ENCODE measurements around the gene TSEN34. TPM values are rescaled to one million over a fixed set of nuclear protein-coding genes. Genes with fewer than 3 reads are reported as not detected.
A peak's percentile ranks its signal among the peaks of the same experiment; 100 is the strongest.

The TSEN34 gene
- total RNA-seq, 1 donor from 2014 or later: 47.9 TPM

GRCh38 chr19:54158812-54159351, 32.2 kb upstream of the TSEN34 start:
- FAIRE-seq: no peak
- DNase-seq (ENCODE audit: low read depth): no peak

DNA sequence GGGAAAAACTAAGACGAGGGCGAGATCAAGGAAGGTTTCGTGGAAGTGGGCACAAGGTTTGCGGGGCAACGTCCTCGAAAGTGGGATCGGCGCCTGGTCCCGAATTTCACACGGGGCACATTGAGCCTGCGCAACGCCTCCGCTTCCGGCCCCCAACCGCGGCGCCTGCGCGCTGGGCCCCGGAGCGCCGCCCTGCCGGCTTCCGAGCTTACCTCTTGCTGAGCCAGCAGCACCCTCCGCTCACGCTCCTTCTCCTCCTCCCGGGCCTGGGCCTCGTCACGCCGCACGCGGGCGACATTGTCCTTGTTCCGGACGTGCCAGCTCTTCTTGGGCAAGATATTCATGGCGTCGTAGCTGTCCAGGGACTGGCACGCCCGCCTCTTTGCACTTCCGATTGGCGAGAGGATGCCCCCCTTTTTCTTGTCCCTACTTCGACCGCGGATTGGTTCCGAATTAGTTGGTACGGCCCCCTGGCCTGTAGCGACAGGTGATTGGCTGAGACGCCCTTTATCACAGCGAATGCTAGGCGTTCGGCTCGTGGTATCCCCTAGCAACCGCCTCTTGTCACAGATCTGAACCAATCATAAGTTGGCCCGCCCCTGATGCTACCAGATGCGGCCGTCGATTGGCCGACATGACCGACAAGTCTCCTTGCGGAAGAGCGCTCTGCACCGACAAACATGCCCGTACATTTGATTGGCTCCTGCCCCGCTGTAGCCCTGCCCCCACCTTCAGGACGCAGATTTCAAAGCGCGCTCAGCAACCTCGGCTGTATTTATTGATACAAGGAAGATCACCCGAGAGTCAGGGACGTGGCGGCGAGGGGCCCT, 31.5 kb upstream of the TSEN34 start, which contains the start of gene LENG1:
Gene LENG1, minus strand, starts transcription at position 370 of the 830 bp plus-strand sequence. Its CDS starts 26 bp downstream, at position 344.
- peaks cover 21% of the 10 kb centered on the region for H3K36me3 ChIP-seq (ENCODE audit: control insufficient read depth, insufficient read depth, low read length)
- FAIRE-seq: peak; percentile 87
- peak within 1 kb of the TSS; percentile 70 for H3K4me3 ChIP-seq (ENCODE audit: low read depth, low read length)
- TF ChIP-seq, protein P1, sequence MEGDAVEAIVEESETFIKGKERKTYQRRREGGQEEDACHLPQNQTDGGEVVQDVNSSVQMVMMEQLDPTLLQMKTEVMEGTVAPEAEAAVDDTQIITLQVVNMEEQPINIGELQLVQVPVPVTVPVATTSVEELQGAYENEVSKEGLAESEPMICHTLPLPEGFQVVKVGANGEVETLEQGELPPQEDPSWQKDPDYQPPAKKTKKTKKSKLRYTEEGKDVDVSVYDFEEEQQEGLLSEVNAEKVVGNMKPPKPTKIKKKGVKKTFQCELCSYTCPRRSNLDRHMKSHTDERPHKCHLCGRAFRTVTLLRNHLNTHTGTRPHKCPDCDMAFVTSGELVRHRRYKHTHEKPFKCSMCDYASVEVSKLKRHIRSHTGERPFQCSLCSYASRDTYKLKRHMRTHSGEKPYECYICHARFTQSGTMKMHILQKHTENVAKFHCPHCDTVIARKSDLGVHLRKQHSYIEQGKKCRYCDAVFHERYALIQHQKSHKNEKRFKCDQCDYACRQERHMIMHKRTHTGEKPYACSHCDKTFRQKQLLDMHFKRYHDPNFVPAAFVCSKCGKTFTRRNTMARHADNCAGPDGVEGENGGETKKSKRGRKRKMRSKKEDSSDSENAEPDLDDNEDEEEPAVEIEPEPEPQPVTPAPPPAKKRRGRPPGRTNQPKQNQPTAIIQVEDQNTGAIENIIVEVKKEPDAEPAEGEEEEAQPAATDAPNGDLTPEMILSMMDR (IDR thresholded peaks at IDR 0.05; ENCODE audit: insufficient read depth, low read length, severe bottlenecking): peak; percentile 42
- DNase-seq (ENCODE audit: low read depth): peak; percentile 99
- H3K27me3 ChIP-seq (ENCODE audit: control insufficient read depth, insufficient read depth, low read length): no peaks in the 10 kb centered on the region

More at GRCh38 chr19:54158812-54159351, 32.2 kb upstream of the TSEN34 start:
- Histone ChIP-seq H3K4me3 (ENCODE audit: low read depth, low read length) (peak overlapping the region; percentile 70), H3K27me3 (ENCODE audit: control insufficient read depth, insufficient read depth, low read length) (no peaks in the 10 kb centered on the region), H3K36me3 (ENCODE audit: control insufficient read depth, insufficient read depth, low read length) (peaks cover 23% of the 10 kb centered on the region)
- TF ChIP-seq, protein P1 (IDR thresholded peaks at IDR 0.05; ENCODE audit: insufficient read depth, low read length, severe bottlenecking): no peak

DNA sequence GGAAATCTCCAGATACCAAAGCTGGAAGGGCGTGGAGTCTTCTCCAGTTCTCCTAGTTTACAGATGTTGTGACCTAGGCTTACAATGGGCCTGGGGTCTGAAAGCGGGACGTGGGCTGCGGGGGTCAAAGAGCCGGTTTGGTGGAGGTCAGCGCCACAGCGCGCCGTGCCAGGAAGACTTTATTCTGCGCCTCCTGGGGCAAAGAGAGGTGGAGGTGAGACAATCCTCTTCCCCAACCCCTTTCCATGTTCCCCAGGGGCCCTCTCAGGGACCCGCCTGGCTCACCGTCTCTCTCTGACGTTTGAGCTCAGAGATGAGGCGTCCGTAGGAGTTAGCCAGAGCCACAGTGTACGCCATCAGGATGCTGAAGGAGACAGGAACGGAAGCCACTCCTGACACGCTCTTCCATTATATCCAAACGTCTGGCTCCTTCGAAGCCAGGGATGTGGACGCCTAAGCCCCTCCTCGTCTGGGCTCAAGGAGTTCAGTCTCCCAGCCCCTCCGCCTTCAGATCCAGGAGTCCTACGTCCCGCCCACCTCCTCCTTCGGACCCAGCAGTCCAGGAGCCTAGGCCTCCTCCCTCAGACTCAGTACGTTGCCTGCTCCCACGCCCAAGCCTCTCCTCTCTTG, 30.8 kb upstream of the TSEN34 start:
- TF ChIP-seq, protein P1 (IDR thresholded peaks at IDR 0.05; ENCODE audit: insufficient read depth, low read length, severe bottlenecking): no peak
- Histone ChIP-seq H3K36me3 (ENCODE audit: control insufficient read depth, insufficient read depth, low read length) (peaks cover 14% of the 10 kb centered on the region), H3K27me3 (ENCODE audit: control insufficient read depth, insufficient read depth, low read length) (no peaks in the 10 kb centered on the region), H3K4me3 (ENCODE audit: low read depth, low read length) (peak overlapping the region; percentile 47)
- FAIRE-seq: no peak
- peak; percentile 20 for DNase-seq (ENCODE audit: low read depth)

GRCh38 chr19:54160854-54161253, 30.3 kb upstream of the TSEN34 start:
- DNase-seq (ENCODE audit: low read depth) (no peak), FAIRE-seq (no peak)
- peaks cover 13% of the 10 kb centered on the region for H3K36me3 ChIP-seq (ENCODE audit: control insufficient read depth, insufficient read depth, low read length)
- TF ChIP-seq, protein P1 (IDR thresholded peaks at IDR 0.05; ENCODE audit: insufficient read depth, low read length, severe bottlenecking): no peak
- H3K27me3 ChIP-seq (ENCODE audit: control insufficient read depth, insufficient read depth, low read length): no peaks in the 10 kb centered on the region
- H3K4me3 ChIP-seq (ENCODE audit: low read depth, low read length): no peak overlapping the region

DNA sequence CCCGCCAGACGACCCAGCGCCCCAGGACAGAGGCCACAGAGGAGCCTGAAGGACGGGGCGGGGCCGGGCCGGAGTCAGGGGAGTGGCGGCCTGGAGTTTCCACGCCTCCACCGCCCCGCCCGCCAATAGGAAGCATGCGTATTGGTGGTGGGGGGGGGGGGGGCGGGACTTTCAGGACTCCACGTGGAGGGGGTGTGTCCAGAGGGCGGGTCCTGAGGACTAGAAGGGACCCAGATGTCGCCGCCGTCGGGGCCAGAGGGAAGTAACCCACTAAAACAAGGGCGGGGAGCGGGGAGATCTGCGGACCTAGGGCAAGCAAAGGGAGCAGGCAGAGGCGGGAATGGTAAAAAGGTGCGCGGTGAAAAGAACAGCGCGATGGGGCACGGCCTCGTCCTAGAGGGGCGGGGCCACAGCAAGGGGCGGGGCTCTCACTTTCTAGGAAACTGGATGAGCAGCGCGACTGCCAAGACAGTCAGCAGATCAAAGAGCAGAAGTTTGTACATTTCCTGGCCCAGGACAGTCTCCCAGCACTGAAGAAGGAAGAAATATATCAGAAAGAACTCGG, 28.8 kb upstream of the TSEN34 start:
- FAIRE-seq (no peak), DNase-seq (ENCODE audit: low read depth) (peak; percentile 45)
- peaks cover 1% of the 10 kb centered on the region for H3K36me3 ChIP-seq (ENCODE audit: control insufficient read depth, insufficient read depth, low read length)
- TF ChIP-seq, protein P1 (IDR thresholded peaks at IDR 0.05; ENCODE audit: insufficient read depth, low read length, severe bottlenecking): no peak
- peak overlapping the region; percentile 33 for H3K4me3 ChIP-seq (ENCODE audit: low read depth, low read length)
- H3K27me3 ChIP-seq (ENCODE audit: control insufficient read depth, insufficient read depth, low read length): no peaks in the 10 kb centered on the region
